SK-N-SH treated with all-trans-retinoic acid at 6 μM for 48 hours (cell line): ENCODE measurements around the gene USF3.
A peak's percentile ranks its signal among the peaks of the same experiment; 100 is the strongest.

Experiments
- ATAC-seq: fragments of 200-7000 bp; cut with Tn5 transposase; 3 replicates; pipeline ENCODE4 v1.9.1; 2020; ENCODE audit warnings: mild to moderate bottlenecking, moderate library complexity
- BACH2 ChIP-seq: fragments of 250-450 bp; sonication (Bioruptor Pico); IDR thresholded peaks from 2 replicates; pipeline ENCODE4 v1.9.0; 2021; ENCODE audit warnings: mild to moderate bottlenecking, borderline replicate concordance
- CSDC2 ChIP-seq: fragments of 250-450 bp; sonication (Bioruptor Pico); IDR thresholded peaks from 2 replicates; pipeline ENCODE4 v1.5.0; 2020; ENCODE audit warnings: mild to moderate bottlenecking, moderate library complexity
- ESRRG ChIP-seq: fragments of 250-450 bp; sonication (Bioruptor Pico); IDR thresholded peaks from 2 replicates; pipeline ENCODE4 v1.6.1; 2021; ENCODE audit warnings: mild to moderate bottlenecking
- GLIS3 ChIP-seq: fragments of 250-450 bp; sonication (Bioruptor Pico); IDR thresholded peaks from 2 replicates; pipeline ENCODE4 v1.5.0; 2020; ENCODE audit warnings: mild to moderate bottlenecking, moderate library complexity
- ISL1 ChIP-seq: fragments of 250-450 bp; sonication (Bioruptor Pico); IDR thresholded peaks from 2 replicates; pipeline ENCODE4 v2.1.2; 2022; ENCODE audit warnings: mild to moderate bottlenecking, moderate library complexity
- PPARA ChIP-seq: fragments of 250-450 bp; sonication (Bioruptor Pico); IDR thresholded peaks from 2 replicates; pipeline ENCODE4 v1.5.0; 2020; ENCODE audit warnings: mild to moderate bottlenecking, borderline replicate concordance
- RARB ChIP-seq: fragments of 250-450 bp; sonication (Bioruptor Pico); IDR thresholded peaks from 2 replicates; pipeline ENCODE4 v1.8.0; 2021; ENCODE audit warnings: mild to moderate bottlenecking, moderate library complexity
- SNAI2 ChIP-seq: fragments of 250-450 bp; sonication (Bioruptor Pico); IDR thresholded peaks from 2 replicates; pipeline ENCODE4 v1.5.0; 2020; ENCODE audit warnings: mild to moderate bottlenecking, moderate library complexity
- TCF4 ChIP-seq: fragments of 250-450 bp; sonication (Bioruptor Pico); IDR thresholded peaks from 2 replicates; pipeline ENCODE4 v1.8.0; 2021; ENCODE audit warnings: mild to moderate bottlenecking, moderate library complexity, borderline replicate concordance
- TOX ChIP-seq: fragments of 250-450 bp; sonication (Bioruptor Pico); IDR thresholded peaks from 2 replicates; pipeline ENCODE4 v1.8.0; 2021; ENCODE audit warnings: mild to moderate bottlenecking, moderate library complexity, borderline replicate concordance
- ZC3H10 ChIP-seq: fragments of 250-450 bp; sonication (Bioruptor Pico); IDR thresholded peaks from 2 replicates; pipeline ENCODE4 v1.5.1; 2021; ENCODE audit warnings: mild to moderate bottlenecking, moderate library complexity
- ZFP3 ChIP-seq: fragments of 250-450 bp; sonication (Bioruptor Pico); IDR thresholded peaks from 2 replicates; pipeline ENCODE4 v1.5.0; 2020; ENCODE audit warnings: mild to moderate bottlenecking, moderate library complexity
- ZFP30 ChIP-seq: fragments of 450-650 bp; formaldehyde crosslinking; IDR thresholded peaks from 2 replicates; pipeline ENCODE4 v1.5.0; 2022; ENCODE audit warnings: mild to moderate bottlenecking, moderate library complexity
- ZNF565 ChIP-seq: fragments of 450-650 bp; formaldehyde crosslinking; conservative IDR thresholded peaks from 2 replicates; pipeline ENCODE4 v1.5.0; 2020; ENCODE audit warnings: low read depth, mild to moderate bottlenecking, moderate library complexity
- ZNF70 ChIP-seq: fragments of 450-650 bp; formaldehyde crosslinking; IDR thresholded peaks from 2 replicates; pipeline ENCODE4 v1.5.0; 2020; ENCODE audit warnings: mild to moderate bottlenecking, moderate library complexity
- TF ChIP-seq, protein P1 (sequence below): fragments of 250-450 bp; sonication (Bioruptor Pico); IDR thresholded peaks from 2 replicates; pipeline ENCODE4 v1.5.1; 2020; ENCODE audit warnings: low read depth, mild to moderate bottlenecking, moderate library complexity
- TF ChIP-seq, protein P2 (sequence below): fragments of 250-450 bp; sonication (Bioruptor Pico); IDR thresholded peaks from 2 replicates; pipeline ENCODE4 v1.5.0; 2020; ENCODE audit warnings: mild to moderate bottlenecking, moderate library complexity
- TF ChIP-seq, protein P3 (sequence below): fragments of 250-450 bp; sonication (Bioruptor Pico); IDR thresholded peaks from 2 replicates; pipeline ENCODE4 v1.8.0; 2021; ENCODE audit warnings: low read depth, mild to moderate bottlenecking, moderate library complexity, borderline replicate concordance
- TF ChIP-seq, protein P4 (sequence below): fragments of 250-450 bp; sonication (Bioruptor Pico); IDR thresholded peaks from 2 replicates; pipeline ENCODE4 v1.5.1; 2021; ENCODE audit warnings: mild to moderate bottlenecking, moderate library complexity
- TF ChIP-seq, protein P5 (sequence below): fragments of 250-450 bp; sonication (Bioruptor Pico); IDR thresholded peaks from 2 replicates; pipeline ENCODE4 v1.8.0; 2020; ENCODE audit warnings: mild to moderate bottlenecking, moderate library complexity, borderline replicate concordance

USF3 gene

DNA sequence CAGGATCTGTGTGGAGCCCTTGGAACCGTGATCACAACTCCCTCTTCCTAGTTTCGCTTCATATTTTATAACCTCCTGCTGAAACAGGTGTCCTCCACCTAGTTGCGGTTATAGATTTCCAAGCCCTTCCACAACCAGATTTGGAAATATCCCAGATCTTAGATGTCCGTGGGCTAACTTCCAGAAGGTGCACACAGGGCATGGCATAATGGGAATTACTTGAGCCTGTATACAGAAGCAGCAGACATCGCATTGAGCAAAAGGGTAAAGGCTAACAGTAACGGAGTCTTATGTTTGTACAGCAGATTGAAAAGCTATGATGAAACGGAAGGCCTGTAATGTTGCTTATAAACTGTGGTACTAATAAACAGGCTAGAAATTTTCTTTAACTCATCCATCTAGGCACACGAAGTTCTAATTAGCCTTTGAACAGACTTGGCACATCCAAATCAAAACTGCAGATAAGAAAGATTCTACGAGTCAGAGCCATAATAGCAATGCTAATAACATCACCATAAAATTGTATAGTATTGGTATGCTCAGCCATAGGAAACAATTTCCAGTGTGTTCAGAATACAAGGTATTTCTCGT is 1.2 kb upstream of the USF3 start:
- TF ChIP-seq ZFP30 (CRISPR knock-in tag) (no peak), ZNF70 (CRISPR knock-in tag) (no peak), SNAI2 (CRISPR knock-in tag) (no peak), ZC3H10 (no peak), ISL1 (no peak), PPARA (CRISPR knock-in tag) (no peak), CSDC2 (CRISPR knock-in tag) (no peak), ESRRG (CRISPR knock-in tag) (no peak), GLIS3 (CRISPR knock-in tag) (no peak), TOX (CRISPR knock-in tag) (no peak), BACH2 (CRISPR knock-in tag) (no peak), TCF4 (CRISPR knock-in tag) (no peak), ZFP3 (CRISPR knock-in tag) (no peak), RARB (CRISPR knock-in tag) (no peak)
- TF ChIP-seq, protein P1, sequence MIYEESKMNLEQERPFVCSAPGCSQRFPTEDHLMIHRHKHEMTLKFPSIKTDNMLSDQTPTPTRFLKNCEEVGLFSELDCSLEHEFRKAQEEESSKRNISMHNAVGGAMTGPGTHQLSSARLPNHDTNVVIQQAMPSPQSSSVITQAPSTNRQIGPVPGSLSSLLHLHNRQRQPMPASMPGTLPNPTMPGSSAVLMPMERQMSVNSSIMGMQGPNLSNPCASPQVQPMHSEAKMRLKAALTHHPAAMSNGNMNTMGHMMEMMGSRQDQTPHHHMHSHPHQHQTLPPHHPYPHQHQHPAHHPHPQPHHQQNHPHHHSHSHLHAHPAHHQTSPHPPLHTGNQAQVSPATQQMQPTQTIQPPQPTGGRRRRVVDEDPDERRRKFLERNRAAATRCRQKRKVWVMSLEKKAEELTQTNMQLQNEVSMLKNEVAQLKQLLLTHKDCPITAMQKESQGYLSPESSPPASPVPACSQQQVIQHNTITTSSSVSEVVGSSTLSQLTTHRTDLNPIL = no peak
- TF ChIP-seq, protein P2, sequence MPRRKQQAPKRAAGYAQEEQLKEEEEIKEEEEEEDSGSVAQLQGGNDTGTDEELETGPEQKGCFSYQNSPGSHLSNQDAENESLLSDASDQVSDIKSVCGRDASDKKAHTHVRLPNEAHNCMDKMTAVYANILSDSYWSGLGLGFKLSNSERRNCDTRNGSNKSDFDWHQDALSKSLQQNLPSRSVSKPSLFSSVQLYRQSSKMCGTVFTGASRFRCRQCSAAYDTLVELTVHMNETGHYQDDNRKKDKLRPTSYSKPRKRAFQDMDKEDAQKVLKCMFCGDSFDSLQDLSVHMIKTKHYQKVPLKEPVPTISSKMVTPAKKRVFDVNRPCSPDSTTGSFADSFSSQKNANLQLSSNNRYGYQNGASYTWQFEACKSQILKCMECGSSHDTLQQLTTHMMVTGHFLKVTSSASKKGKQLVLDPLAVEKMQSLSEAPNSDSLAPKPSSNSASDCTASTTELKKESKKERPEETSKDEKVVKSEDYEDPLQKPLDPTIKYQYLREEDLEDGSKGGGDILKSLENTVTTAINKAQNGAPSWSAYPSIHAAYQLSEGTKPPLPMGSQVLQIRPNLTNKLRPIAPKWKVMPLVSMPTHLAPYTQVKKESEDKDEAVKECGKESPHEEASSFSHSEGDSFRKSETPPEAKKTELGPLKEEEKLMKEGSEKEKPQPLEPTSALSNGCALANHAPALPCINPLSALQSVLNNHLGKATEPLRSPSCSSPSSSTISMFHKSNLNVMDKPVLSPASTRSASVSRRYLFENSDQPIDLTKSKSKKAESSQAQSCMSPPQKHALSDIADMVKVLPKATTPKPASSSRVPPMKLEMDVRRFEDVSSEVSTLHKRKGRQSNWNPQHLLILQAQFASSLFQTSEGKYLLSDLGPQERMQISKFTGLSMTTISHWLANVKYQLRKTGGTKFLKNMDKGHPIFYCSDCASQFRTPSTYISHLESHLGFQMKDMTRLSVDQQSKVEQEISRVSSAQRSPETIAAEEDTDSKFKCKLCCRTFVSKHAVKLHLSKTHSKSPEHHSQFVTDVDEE (CRISPR knock-in tag) = no peak
- TF ChIP-seq, protein P3, sequence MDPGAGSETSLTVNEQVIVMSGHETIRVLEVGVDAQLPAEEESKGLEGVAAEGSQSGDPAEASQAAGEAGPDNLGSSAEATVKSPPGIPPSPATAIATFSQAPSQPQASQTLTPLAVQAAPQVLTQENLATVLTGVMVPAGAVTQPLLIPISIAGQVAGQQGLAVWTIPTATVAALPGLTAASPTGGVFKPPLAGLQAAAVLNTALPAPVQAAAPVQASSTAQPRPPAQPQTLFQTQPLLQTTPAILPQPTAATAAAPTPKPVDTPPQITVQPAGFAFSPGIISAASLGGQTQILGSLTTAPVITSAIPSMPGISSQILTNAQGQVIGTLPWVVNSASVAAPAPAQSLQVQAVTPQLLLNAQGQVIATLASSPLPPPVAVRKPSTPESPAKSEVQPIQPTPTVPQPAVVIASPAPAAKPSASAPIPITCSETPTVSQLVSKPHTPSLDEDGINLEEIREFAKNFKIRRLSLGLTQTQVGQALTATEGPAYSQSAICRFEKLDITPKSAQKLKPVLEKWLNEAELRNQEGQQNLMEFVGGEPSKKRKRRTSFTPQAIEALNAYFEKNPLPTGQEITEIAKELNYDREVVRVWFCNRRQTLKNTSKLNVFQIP (CRISPR knock-in tag) = no peak
- TF ChIP-seq, protein P4, sequence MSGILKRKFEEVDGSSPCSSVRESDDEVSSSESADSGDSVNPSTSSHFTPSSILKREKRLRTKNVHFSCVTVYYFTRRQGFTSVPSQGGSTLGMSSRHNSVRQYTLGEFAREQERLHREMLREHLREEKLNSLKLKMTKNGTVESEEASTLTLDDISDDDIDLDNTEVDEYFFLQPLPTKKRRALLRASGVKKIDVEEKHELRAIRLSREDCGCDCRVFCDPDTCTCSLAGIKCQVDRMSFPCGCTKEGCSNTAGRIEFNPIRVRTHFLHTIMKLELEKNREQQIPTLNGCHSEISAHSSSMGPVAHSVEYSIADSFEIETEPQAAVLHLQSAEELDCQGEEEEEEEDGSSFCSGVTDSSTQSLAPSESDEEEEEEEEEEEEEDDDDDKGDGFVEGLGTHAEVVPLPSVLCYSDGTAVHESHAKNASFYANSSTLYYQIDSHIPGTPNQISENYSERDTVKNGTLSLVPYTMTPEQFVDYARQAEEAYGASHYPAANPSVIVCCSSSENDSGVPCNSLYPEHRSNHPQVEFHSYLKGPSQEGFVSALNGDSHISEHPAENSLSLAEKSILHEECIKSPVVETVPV (CRISPR knock-in tag) = no peak
- TF ChIP-seq, protein P5, sequence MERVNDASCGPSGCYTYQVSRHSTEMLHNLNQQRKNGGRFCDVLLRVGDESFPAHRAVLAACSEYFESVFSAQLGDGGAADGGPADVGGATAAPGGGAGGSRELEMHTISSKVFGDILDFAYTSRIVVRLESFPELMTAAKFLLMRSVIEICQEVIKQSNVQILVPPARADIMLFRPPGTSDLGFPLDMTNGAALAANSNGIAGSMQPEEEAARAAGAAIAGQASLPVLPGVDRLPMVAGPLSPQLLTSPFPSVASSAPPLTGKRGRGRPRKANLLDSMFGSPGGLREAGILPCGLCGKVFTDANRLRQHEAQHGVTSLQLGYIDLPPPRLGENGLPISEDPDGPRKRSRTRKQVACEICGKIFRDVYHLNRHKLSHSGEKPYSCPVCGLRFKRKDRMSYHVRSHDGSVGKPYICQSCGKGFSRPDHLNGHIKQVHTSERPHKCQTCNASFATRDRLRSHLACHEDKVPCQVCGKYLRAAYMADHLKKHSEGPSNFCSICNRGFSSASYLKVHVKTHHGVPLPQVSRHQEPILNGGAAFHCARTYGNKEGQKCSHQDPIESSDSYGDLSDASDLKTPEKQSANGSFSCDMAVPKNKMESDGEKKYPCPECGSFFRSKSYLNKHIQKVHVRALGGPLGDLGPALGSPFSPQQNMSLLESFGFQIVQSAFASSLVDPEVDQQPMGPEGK (CRISPR knock-in tag) = no peak
- ATAC-seq = peak; percentile 6; the same call in 2 of the 3 replicates

DNA sequence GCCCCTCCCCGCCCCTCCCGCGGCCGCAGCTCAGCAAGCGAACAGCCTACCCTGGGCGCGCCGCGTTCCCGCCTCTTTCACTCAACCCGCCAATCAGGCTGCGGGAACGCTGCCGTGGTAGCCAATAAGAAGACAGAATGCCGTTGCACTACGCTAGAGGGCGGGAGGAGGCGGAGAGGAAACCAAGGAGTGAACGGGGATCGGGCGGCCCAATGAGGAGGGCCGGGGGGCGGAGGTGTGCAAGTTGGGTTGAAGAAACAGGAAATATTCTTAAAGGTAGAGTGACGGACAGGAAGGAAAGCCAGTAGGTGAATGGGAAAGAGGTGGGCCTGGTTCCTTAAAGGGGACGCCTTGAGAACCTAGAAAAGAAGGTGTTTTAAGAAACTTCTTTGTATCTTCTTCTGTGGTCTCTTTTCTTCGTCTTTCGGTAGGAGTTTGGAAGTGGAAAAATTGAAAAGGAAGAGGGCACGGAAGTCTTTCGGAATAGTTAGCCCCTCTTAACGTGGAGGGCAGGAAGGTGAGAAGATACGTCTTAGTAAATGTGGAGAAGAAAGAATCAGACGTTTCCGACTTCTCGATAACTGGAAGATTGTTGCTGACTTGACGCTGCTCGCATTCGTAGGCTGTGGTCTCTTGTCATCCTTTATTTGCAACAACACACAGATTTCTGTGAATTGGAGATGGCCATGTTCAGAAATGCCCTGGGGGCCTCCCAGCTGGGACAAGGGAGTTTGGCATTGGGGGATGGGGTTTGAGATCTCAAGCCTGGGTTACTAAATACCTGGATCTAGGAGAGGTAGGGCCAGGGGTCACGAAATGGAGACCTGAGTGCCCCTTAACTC is 437 bp upstream of the USF3 start:
- peak; percentile 95 for ATAC-seq
- TF ChIP-seq ZNF565 (CRISPR knock-in tag) (no peak), ESRRG (CRISPR knock-in tag) (no peak), CSDC2 (CRISPR knock-in tag) (no peak), ZNF70 (CRISPR knock-in tag) (no peak), SNAI2 (CRISPR knock-in tag) (no peak)
- TF ChIP-seq, protein P3 (CRISPR knock-in tag) = no peak
